Keratinocyte (primary cell): ENCODE measurements around the gene MAP3K20. TPM values are rescaled to one million over a fixed set of nuclear protein-coding genes. Genes with fewer than 3 reads are reported as not detected.

ENCODE experiments used
- DNase-seq: peaks from one replicate; pipeline ENCODE4 v3.0.0-alpha.2; 2011; ENCODE audit warnings: low read depth, missing footprints, low spot score
- FAIRE-seq: peaks from 2 replicates; lab custom pipeline; 2011; peaks lifted over from hg19 to GRCh38; lab: Jason Lieb, UNC
- H2AFZ ChIP-seq: 2 replicates; pipeline ENCODE4 v1.6.0; 2012; ENCODE audit warnings: low read length, control low read depth, inconsistent platforms; ENCODE audit not compliant: control insufficient read depth
- H3K27ac ChIP-seq: 2 replicates; pipeline ENCODE4 v1.5.1; 2011; ENCODE audit warnings: low read length; ENCODE audit not compliant: control insufficient read depth, insufficient read depth
- H3K27me3 ChIP-seq: 3 replicates; pipeline ENCODE4 v1.6.0; 2011; ENCODE audit warnings: low read length; ENCODE audit not compliant: control insufficient read depth, insufficient read depth; ENCODE audit errors: extremely low read depth
- H3K36me3 ChIP-seq, 2 experiments: 2 replicates in 1 of 2; 3 replicates in 1 of 2; pipeline ENCODE4 v1.5.1; 2011; ENCODE audit warnings: low read length in 2 of 2, mild to moderate bottlenecking in 1 of 2; ENCODE audit not compliant: control insufficient read depth in 2 of 2, insufficient read depth in 2 of 2; ENCODE audit errors: extremely low read depth in 1 of 2
- H3K4me1 ChIP-seq: 3 replicates; pipeline ENCODE4 v1.5.1; 2011; ENCODE audit warnings: low read length; ENCODE audit not compliant: control insufficient read depth, insufficient read depth; ENCODE audit errors: extremely low read depth
- H3K4me2 ChIP-seq: 3 replicates; pipeline ENCODE4 v1.6.0; 2011; ENCODE audit warnings: low read depth, low read length; ENCODE audit not compliant: control insufficient read depth, insufficient read depth; ENCODE audit errors: extremely low read depth
- H3K4me3 ChIP-seq, 3 experiments: fragments of 200-600 bp in 1 of 3; sonication (generic) in 1 of 3; 2 replicates in 2 of 3; 3 replicates in 1 of 3; pipeline ENCODE4 v1.5.1; 2011 to 2016; ENCODE audit warnings: low read length in 3 of 3, mild to moderate bottlenecking in 3 of 3, control low read depth in 2 of 3, inconsistent platforms in 1 of 3, low read depth in 1 of 3, mixed read lengths in 1 of 3, mixed run types in 1 of 3, moderate library complexity in 1 of 3; ENCODE audit not compliant: control insufficient read depth in 2 of 3, insufficient read depth in 2 of 3; ENCODE audit errors: extremely low read depth in 1 of 3
- H3K79me2 ChIP-seq: 2 replicates; pipeline ENCODE4 v1.6.0; 2012; ENCODE audit warnings: low read length; ENCODE audit not compliant: control insufficient read depth, insufficient read depth
- H3K9ac ChIP-seq: 3 replicates; pipeline ENCODE4 v1.6.0; 2011; ENCODE audit warnings: low read length; ENCODE audit not compliant: control insufficient read depth, insufficient read depth; ENCODE audit errors: extremely low read depth
- H3K9me1 ChIP-seq: 3 replicates; pipeline ENCODE4 v1.6.0; 2011; ENCODE audit warnings: low read length; ENCODE audit not compliant: control insufficient read depth, insufficient read depth; ENCODE audit errors: extremely low read depth
- H3K9me3 ChIP-seq: 2 replicates; pipeline ENCODE4 v1.5.1; 2012; ENCODE audit warnings: low read depth, low read length; ENCODE audit not compliant: control insufficient read depth
- H4K20me1 ChIP-seq: 3 replicates; pipeline ENCODE4 v1.6.0; 2011; ENCODE audit warnings: low read length; ENCODE audit not compliant: control insufficient read depth, insufficient read depth; ENCODE audit errors: extremely low read depth
- EZH2 ChIP-seq: IDR thresholded peaks from one replicate; pipeline ENCODE4 v1.6.1; 2012; ENCODE audit warnings: inconsistent platforms, mild to moderate bottlenecking, low read length, moderate library complexity
- dilution Hi-C: fragments of 300-500 bp; cut with MboI; formaldehyde crosslinking; loops from one replicate; pipeline ENCODE4 v1.7.0; 2020; ENCODE audit warnings: low sequenced_read_pairs; ENCODE audit not compliant: extremely low pct_ligation_motif_present
- polyA plus RNA-seq, 5 experiments: library from polyadenylated mRNA; depleted of rRNA in 3 of 5; stranded (reverse) in 3 of 5; stranded (forward) in 1 of 5; unstranded in 1 of 5; fragments of >200 nt; gene quantifications; 1 replicate in 1 of 5; 2 replicates in 3 of 5; 3 replicates in 1 of 5; pipeline versions ENCODE4 v1.2.1 to v1.2.3, GENCODE V29; 2011 to 2012; ENCODE audit warnings: missing spikeins in 2 of 5, low read depth in 1 of 5, low replicate concordance in 1 of 5
- TF ChIP-seq, protein P1 (sequence below), 3 experiments: IDR thresholded peaks in 1 of 3; conservative IDR thresholded peaks in 1 of 3; optimal IDR thresholded peaks in 1 of 3; 2 replicates in 2 of 3; 3 replicates in 1 of 3; pipeline versions ENCODE3 to v1.5.1; 2011; ENCODE audit warnings: low read length in 3 of 3, mild to moderate bottlenecking in 3 of 3, moderate library complexity in 2 of 3, control low read depth in 1 of 3, inconsistent platforms in 1 of 3; ENCODE audit not compliant: insufficient read depth in 2 of 3; ENCODE audit errors: extremely low read depth in 1 of 3

Gene MAP3K20
- polyA plus RNA-seq, 1 donor (not counting 4 experiments of a cell fraction or from before 2014, with no cell fraction given): 31.7 TPM

DNA sequence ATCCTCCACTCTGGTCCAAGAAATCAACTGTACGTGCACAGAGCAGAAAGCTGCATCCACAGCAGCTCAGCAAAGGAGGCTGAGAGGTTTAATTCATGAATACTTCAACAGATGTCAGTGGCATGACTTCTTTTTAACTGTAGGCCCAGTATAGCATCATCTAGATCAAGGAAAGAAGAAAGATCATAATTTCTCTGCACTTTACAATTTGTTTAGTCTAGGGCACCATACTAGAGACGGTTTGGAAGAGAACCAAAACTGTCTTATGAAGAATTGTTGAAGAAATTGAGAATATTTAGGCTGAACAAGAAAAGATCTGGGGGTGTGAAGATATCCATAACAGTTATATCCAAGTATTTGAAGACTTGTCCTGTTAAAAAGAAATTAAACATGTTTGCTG lies 30.5 kb upstream of the MAP3K20 start:
- Histone ChIP-seq H2AFZ (no peak overlapping the region), H3K4me3 (no peak overlapping the region), H3K4me2 (no peak overlapping the region), H3K9ac (no peak overlapping the region), H3K27me3 (no peaks in the 10 kb centered on the region), H3K79me2 (no peaks in the 10 kb centered on the region), H3K9me1 (no peaks in the 10 kb centered on the region), H3K4me1 (peaks cover 18% of the 10 kb centered on the region), H3K27ac (no peak overlapping the region), H4K20me1 (no peaks in the 10 kb centered on the region), H3K9me3 (no peaks in the 10 kb centered on the region), H3K36me3 (no peaks in the 10 kb centered on the region)
- FAIRE-seq (no peak), DNase-seq (no peak)
- dilution Hi-C loops: loop anchor here (25.0 kb wide), 1 partner anchor 142 kb away; no protein-coding TSS in a partner anchor
- TF ChIP-seq EZH2: no peak

DNA sequence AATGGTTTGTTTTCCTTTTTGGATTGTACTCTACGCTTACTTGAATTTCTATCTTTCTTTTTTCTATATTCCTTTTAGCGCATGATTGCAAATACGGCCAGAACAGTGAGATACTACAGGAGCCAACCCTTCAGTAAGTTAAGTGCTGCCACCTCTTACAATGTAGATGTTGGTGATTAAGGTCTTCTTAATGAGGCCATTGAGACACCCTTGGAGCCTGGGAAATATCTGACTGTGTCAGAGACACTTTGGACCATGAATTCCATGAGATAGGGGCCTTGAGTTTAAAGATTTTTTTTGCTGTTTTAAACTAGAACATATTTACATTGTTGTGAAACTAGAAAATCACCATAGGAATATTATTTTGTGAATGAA lies 27.1 kb upstream of the MAP3K20 start:
- FAIRE-seq (no peak), DNase-seq (no peak)
- no peaks in the 10 kb centered on the region for H4K20me1 ChIP-seq
- no peak for TF ChIP-seq EZH2
- TF ChIP-seq, protein P1, sequence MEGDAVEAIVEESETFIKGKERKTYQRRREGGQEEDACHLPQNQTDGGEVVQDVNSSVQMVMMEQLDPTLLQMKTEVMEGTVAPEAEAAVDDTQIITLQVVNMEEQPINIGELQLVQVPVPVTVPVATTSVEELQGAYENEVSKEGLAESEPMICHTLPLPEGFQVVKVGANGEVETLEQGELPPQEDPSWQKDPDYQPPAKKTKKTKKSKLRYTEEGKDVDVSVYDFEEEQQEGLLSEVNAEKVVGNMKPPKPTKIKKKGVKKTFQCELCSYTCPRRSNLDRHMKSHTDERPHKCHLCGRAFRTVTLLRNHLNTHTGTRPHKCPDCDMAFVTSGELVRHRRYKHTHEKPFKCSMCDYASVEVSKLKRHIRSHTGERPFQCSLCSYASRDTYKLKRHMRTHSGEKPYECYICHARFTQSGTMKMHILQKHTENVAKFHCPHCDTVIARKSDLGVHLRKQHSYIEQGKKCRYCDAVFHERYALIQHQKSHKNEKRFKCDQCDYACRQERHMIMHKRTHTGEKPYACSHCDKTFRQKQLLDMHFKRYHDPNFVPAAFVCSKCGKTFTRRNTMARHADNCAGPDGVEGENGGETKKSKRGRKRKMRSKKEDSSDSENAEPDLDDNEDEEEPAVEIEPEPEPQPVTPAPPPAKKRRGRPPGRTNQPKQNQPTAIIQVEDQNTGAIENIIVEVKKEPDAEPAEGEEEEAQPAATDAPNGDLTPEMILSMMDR (optimal IDR thresholded peaks at IDR 0.05 in 1 of 3, IDR thresholded peaks at IDR 0.05 in 1 of 3, conservative IDR thresholded peaks at IDR 0.05 in 1 of 3; ENCODE audit: extremely low read depth in 1 of 3, insufficient read depth in 2 of 3, low read length in 3 of 3): no peak
- H3K27me3 ChIP-seq: no peaks in the 10 kb centered on the region
- peaks cover 27% of the 10 kb centered on the region for H3K4me1 ChIP-seq
- no peak overlapping the region for H3K4me3 ChIP-seq
- H3K79me2 ChIP-seq: no peaks in the 10 kb centered on the region
- H2AFZ ChIP-seq: peak overlapping the region; percentile 24
- H3K9me1 ChIP-seq: no peaks in the 10 kb centered on the region
- peak overlapping the region; percentile 98 for H3K27ac ChIP-seq
- H3K4me2 ChIP-seq: peak overlapping the region; percentile 69
- peak overlapping the region; percentile 76 for H3K9ac ChIP-seq
- dilution Hi-C loops: loop anchor here (25.0 kb wide), 1 partner anchor 139 kb away; no protein-coding TSS in a partner anchor
- H3K36me3 ChIP-seq: no peaks in the 10 kb centered on the region
- no peaks in the 10 kb centered on the region for H3K9me3 ChIP-seq
